Smooth muscle cell (in vitro differentiated cells): ENCODE measurements around the gene MCL1. TPM values are rescaled to one million over a fixed set of nuclear protein-coding genes. Genes with fewer than 3 reads are reported as not detected.
A peak's percentile ranks its signal among the peaks of the same experiment; 100 is the strongest.

ENCODE experiments used
- DNase-seq: peaks from one replicate; lab custom pipeline; 2025; ENCODE audit not compliant: unreplicated experiment; lab: John Stamatoyannopoulos, UW
- H2AFZ ChIP-seq: fragments of 200-600 bp; sonication (generic); 2 replicates; pipeline ENCODE4 v1.6.0; 2016; ENCODE audit warnings: antibody characterized with exemption, low read depth, mild to moderate bottlenecking
- H3F3A ChIP-seq: fragments of 200-600 bp; sonication (generic); 2 replicates; pipeline ENCODE4 v1.6.0; 2017; ENCODE audit warnings: antibody characterized with exemption, low read depth
- H3K27ac ChIP-seq: fragments of 200-600 bp; sonication (generic); 2 replicates; pipeline ENCODE4 v1.5.1; 2016; ENCODE audit warnings: low read depth, mild to moderate bottlenecking
- H3K27me3 ChIP-seq: fragments of 200-600 bp; sonication (generic); 2 replicates; pipeline ENCODE4 v1.6.1; 2016; ENCODE audit warnings: low read depth, mild to moderate bottlenecking
- H3K36me3 ChIP-seq: fragments of 200-600 bp; sonication (generic); 2 replicates; pipeline ENCODE4 v1.5.1; 2016; ENCODE audit warnings: low read depth
- H3K4me1 ChIP-seq: fragments of 200-600 bp; sonication (generic); 2 replicates; pipeline ENCODE4 v1.5.1; 2016; ENCODE audit warnings: low read depth
- H3K4me2 ChIP-seq: fragments of 200-600 bp; sonication (generic); 2 replicates; pipeline ENCODE4 v1.6.0; 2016; ENCODE audit warnings: mild to moderate bottlenecking
- H3K4me3 ChIP-seq: fragments of 200-600 bp; sonication (generic); 2 replicates; pipeline ENCODE4 v1.5.1; 2016; ENCODE audit warnings: mild to moderate bottlenecking
- H3K79me2 ChIP-seq: fragments of 200-600 bp; sonication (generic); 2 replicates; pipeline ENCODE4 v1.6.0; 2016; ENCODE audit warnings: low read depth, mild to moderate bottlenecking
- H3K9ac ChIP-seq: fragments of 200-600 bp; sonication (generic); 2 replicates; pipeline ENCODE4 v1.6.0; 2016; ENCODE audit warnings: low read depth
- H3K9me3 ChIP-seq: fragments of 200-600 bp; sonication (generic); replicated peaks from 2 replicates; pipeline ENCODE4 v1.5.1; 2016; ENCODE audit warnings: low read depth
- H4K20me1 ChIP-seq: fragments of 200-600 bp; sonication (generic); 2 replicates; pipeline ENCODE4 v1.6.0; 2016; ENCODE audit warnings: low read depth
- CTCF ChIP-seq: fragments of 200-600 bp; sonication (generic); IDR thresholded peaks from 2 replicates; pipeline ENCODE4 v1.5.1; 2017; ENCODE audit warnings: borderline replicate concordance, mild to moderate bottlenecking, antibody characterized with exemption; ENCODE audit not compliant: insufficient read depth, poor library complexity, severe bottlenecking
- WGBS: methylation state at CpG from one replicate; pipeline ENCODE4 v1.1.7; 2016; ENCODE audit warnings: low lambda C conversion rate; 5-methylcytosine and 5-hydroxymethylcytosine counted together
- polyA plus RNA-seq: library from polyadenylated mRNA; unstranded; fragments of >200 nt; fragmentation: Nextera tagmentation; extraction: Ambion mirVana; gene quantifications from 2 replicates; pipeline ENCODE4 v1.2.1, GENCODE V29; 2016
- total RNA-seq: library from RNA; depleted of rRNA; stranded (reverse); fragments of >200 nt; gene quantifications from 2 replicates; pipeline ENCODE4 v1.2.3, GENCODE V29; 2014

MCL1 gene
- total and polyA plus RNA-seq, 2 experiments from 2014 or later: 224 to 519 TPM

DNA sequence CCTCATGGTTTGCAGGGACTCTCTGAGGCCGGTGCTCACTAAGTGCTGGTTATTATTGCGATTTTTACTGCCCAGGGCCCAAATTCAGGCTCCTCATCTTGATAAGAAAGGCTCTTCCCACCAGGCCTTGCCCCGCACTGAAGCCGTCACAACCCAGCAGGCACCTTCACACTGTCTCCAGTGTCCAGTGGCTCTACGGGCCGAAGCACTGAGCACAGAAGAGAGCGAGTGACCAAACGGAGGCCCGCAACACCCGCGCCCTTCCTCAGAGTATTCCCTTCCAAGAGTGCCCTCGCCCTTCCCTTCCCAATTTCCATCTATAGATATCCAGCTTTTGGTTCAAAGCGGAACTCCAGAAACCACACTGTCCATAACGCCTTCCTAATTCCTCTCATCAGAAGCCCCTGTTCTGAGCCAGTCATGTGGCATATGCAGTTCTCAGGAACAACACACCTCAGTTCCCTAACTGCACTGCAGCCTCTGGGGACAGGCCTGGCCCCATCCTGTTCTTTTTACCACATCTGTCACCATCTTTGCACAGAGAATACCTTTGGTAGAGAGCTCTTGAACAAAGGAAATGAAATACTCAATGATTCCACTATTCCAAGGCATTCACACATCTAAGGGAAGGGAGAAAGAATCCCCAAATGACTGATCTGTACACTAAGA is 48.8 kb downstream of the MCL1 start:
- 95% methylated on average over 14 of the region's 14 CpGs for WGBS
- DNase-seq: no peak
- Histone ChIP-seq H3K79me2 (no peaks in the 10 kb centered on the region), H3K4me3 (no peak overlapping the region), H3K27me3 (no peaks in the 10 kb centered on the region), H3K4me2 (no peak overlapping the region), H4K20me1 (no peaks in the 10 kb centered on the region), H3K27ac (no peak overlapping the region), H3F3A (peaks cover 3% of the 10 kb centered on the region), H2AFZ (no peak overlapping the region), H3K4me1 (peaks cover 9% of the 10 kb centered on the region), H3K9ac (no peak overlapping the region), H3K36me3 (no peaks in the 10 kb centered on the region), H3K9me3 (no peaks in the 10 kb centered on the region)
- no peak for TF ChIP-seq CTCF

- no peak for DNase-seq
- H3K79me2 ChIP-seq: no peaks in the 10 kb centered on the region
- H3K4me2 ChIP-seq: peak overlapping the region; percentile 72
- no peaks in the 10 kb centered on the region for H3K27me3 ChIP-seq
- peak overlapping the region; percentile 83 for H3K27ac ChIP-seq
- 25% methylated on average over 4 of the region's 4 CpGs for WGBS
- H3K9me3 ChIP-seq: no peaks in the 10 kb centered on the region
- H3K4me3 ChIP-seq: no peak overlapping the region
- no peak overlapping the region for H2AFZ ChIP-seq
- no peaks in the 10 kb centered on the region for H4K20me1 ChIP-seq
- no peaks in the 10 kb centered on the region for H3K36me3 ChIP-seq
- H3K4me1 ChIP-seq: peaks cover 9% of the 10 kb centered on the region
- H3F3A ChIP-seq: peaks cover 3% of the 10 kb centered on the region
- TF ChIP-seq CTCF: no peak
- no peak overlapping the region for H3K9ac ChIP-seq
These were observed 50.4 kb downstream of the MCL1 start for GRCh38 chr1:150529017-150529416.

- no peak overlapping the region for H2AFZ ChIP-seq
These were observed 51.2 kb downstream of the MCL1 start for GRCh38 chr1:150528196-150528595.

More at GRCh38 chr1:150528196-150528595, 51.2 kb downstream of the MCL1 start:
- no peak for TF ChIP-seq CTCF
- no peak for DNase-seq
- Histone ChIP-seq H3K4me2 (peak overlapping the region; percentile 72), H4K20me1 (no peaks in the 10 kb centered on the region), H3K36me3 (no peaks in the 10 kb centered on the region), H3K27me3 (no peaks in the 10 kb centered on the region), H3K4me1 (peaks cover 9% of the 10 kb centered on the region), H3F3A (peaks cover 3% of the 10 kb centered on the region), H3K27ac (peak overlapping the region; percentile 83), H3K9me3 (no peaks in the 10 kb centered on the region), H3K79me2 (no peaks in the 10 kb centered on the region), H3K4me3 (no peak overlapping the region), H3K9ac (no peak overlapping the region)
- 26% methylated on average over 1 of the region's 1 CpG for WGBS
